Hindlimb muscle (tissue), 1 donor: ENCODE data around the gene HYI. TPM values are rescaled to one million over a fixed set of nuclear protein-coding genes. Genes with fewer than 3 reads are reported as not detected.

Experiments used
- DNase-seq: peaks from one replicate; pipeline ENCODE4 v3.0.0-alpha.2; 2013
- polyA plus RNA-seq: library from polyadenylated mRNA; unstranded; fragments of 120-200 nt; gene quantifications from one replicate; pipeline ENCODE4 v1.2.1, GENCODE V29; 2013; ENCODE audit not compliant: insufficient read length

The HYI gene
- polyA plus RNA-seq, 1 donor: 23.4 TPM

GRCh38 chr1:43444151-43444828 lies 9.4 kb downstream of the HYI start:
- DNase-seq: no peak

- DNase-seq: no peak
Measured at GRCh38 chr1:43443197-43443946, 10.4 kb downstream of the HYI start.

GRCh38 chr1:43442756-43443155 lies 11.0 kb downstream of the HYI start:
- DNase-seq: no peak

GRCh38 chr1:43441894-43442637 lies 11.7 kb downstream of the HYI start:
- DNase-seq: no peak

- DNase-seq: no peak
Measured at GRCh38 chr1:43441166-43441893, 12.4 kb downstream of the HYI start.

GRCh38 chr1:43440358-43440757 lies 13.4 kb downstream of the HYI start:
- DNase-seq: no peak

GRCh38 chr1:43439781-43440180 lies 13.9 kb downstream of the HYI start:
- DNase-seq: no peak

GRCh38 chr1:43438953-43439581 lies 14.7 kb downstream of the HYI start:
- DNase-seq: no peak

GRCh38 chr1:43438576-43438952 lies 15.2 kb downstream of the HYI start:
- DNase-seq: no peak

- no peak for DNase-seq
Measured at GRCh38 chr1:43438006-43438405, 15.7 kb downstream of the HYI start.

- DNase-seq: no peak
Measured at GRCh38 chr1:43437031-43437973, 16.4 kb downstream of the HYI start.

GRCh38 chr1:43436371-43436770 lies 17.4 kb downstream of the HYI start:
- no peak for DNase-seq

- peak; percentile 76 for DNase-seq
Measured at GRCh38 chr1:43435146-43436145, 18.3 kb downstream of the HYI start.

GRCh38 chr1:43434256-43434655 lies 19.5 kb downstream of the HYI start:
- DNase-seq: no peak

GRCh38 chr1:43432907-43433306 lies 20.8 kb downstream of the HYI start:
- DNase-seq: no peak

- no peak for DNase-seq
Measured at GRCh38 chr1:43432171-43432860, 21.4 kb downstream of the HYI start.

GRCh38 chr1:43431676-43432075 lies 22.1 kb downstream of the HYI start:
- no peak for DNase-seq

GRCh38 chr1:43430831-43431230 lies 22.9 kb downstream of the HYI start:
- no peak for DNase-seq

GRCh38 chr1:43427941-43428340 lies 25.8 kb downstream of the HYI start:
- DNase-seq: no peak
